HG03175 (cell line): Measurements from ENCODE around the gene RAB28.
A peak's percentile ranks its signal among the peaks of the same experiment; 100 is the strongest.

ENCODE experiments used
- ATAC-seq: cut with Tn5 transposase; IDR thresholded peaks from one replicate; pipeline ENCODE4 v1.9.1; 2021; ENCODE audit warnings: mild to moderate bottlenecking, moderate library complexity; ENCODE audit not compliant: unreplicated experiment

Gene RAB28

GRCh38 chr4:13384055-13384454 is 100.1 kb downstream of the RAB28 start:
- no peak for ATAC-seq

GRCh38 chr4:13378973-13379759 is 105.0 kb downstream of the RAB28 start:
- ATAC-seq = peak; percentile 86

GRCh38 chr4:13371048-13371447 is 113.1 kb downstream of the RAB28 start:
- no peak for ATAC-seq

- ATAC-seq = no peak
Measured at GRCh38 chr4:13368217-13368616, 115.9 kb downstream of the RAB28 start.

GRCh38 chr4:13367691-13368090 is 116.4 kb downstream of the RAB28 start:
- ATAC-seq = no peak

- ATAC-seq = no peak
Measured at GRCh38 chr4:13367244-13367643, 116.9 kb downstream of the RAB28 start.

- ATAC-seq = no peak
Measured at GRCh38 chr4:13365195-13365594, 118.9 kb downstream of the RAB28 start.

GRCh38 chr4:13364653-13365052 is 119.5 kb downstream of the RAB28 start:
- ATAC-seq = no peak

- no peak for ATAC-seq
Measured at GRCh38 chr4:13364172-13364571, 120.0 kb downstream of the RAB28 start.

GRCh38 chr4:13359809-13360208 is 124.3 kb downstream of the RAB28 start:
- ATAC-seq = no peak

- no peak for ATAC-seq
Measured at GRCh38 chr4:13355111-13355880, 128.8 kb downstream of the RAB28 start.

GRCh38 chr4:13349096-13349495 is 135.0 kb downstream of the RAB28 start:
- ATAC-seq = no peak

GRCh38 chr4:13348216-13348615 is 135.9 kb downstream of the RAB28 start:
- no peak for ATAC-seq

GRCh38 chr4:13347517-13348125 is 136.5 kb downstream of the RAB28 start:
- ATAC-seq = no peak

- ATAC-seq = no peak
Measured at GRCh38 chr4:13344216-13344615, 139.9 kb downstream of the RAB28 start.

- ATAC-seq = no peak
Measured at GRCh38 chr4:13340672-13341071, 143.5 kb downstream of the RAB28 start.

- no peak for ATAC-seq
Measured at GRCh38 chr4:13331827-13332226, 152.3 kb downstream of the RAB28 start.

GRCh38 chr4:13329963-13330362 is 154.2 kb downstream of the RAB28 start:
- ATAC-seq = no peak

- ATAC-seq = no peak
Measured at GRCh38 chr4:13329340-13329850, 154.7 kb downstream of the RAB28 start.

GRCh38 chr4:13328591-13328990 is 155.5 kb downstream of the RAB28 start:
- ATAC-seq = no peak

GRCh38 chr4:13327991-13328390 is 156.1 kb downstream of the RAB28 start:
- no peak for ATAC-seq

GRCh38 chr4:13325744-13326143 is 158.4 kb downstream of the RAB28 start:
- ATAC-seq = no peak
